Mesodermal cell (in vitro differentiated cells): ENCODE data around the gene HOXA4.
A peak's percentile ranks its signal among the peaks of the same experiment; 100 is the strongest.

ENCODE experiments used
- H3K27ac ChIP-seq: 2 replicates; pipeline ENCODE4 v1.7.0; 2013; ENCODE audit warnings: mild to moderate bottlenecking, low read depth, low read length, moderate library complexity; ENCODE audit not compliant: severe bottlenecking
- H3K36me3 ChIP-seq: 2 replicates; pipeline ENCODE4 v1.7.1; 2013; ENCODE audit warnings: mild to moderate bottlenecking, low read length, moderate library complexity; ENCODE audit not compliant: control insufficient read depth, insufficient read depth
- H3K4me1 ChIP-seq: one replicate; pipeline ENCODE4 v1.7.1; 2013; ENCODE audit warnings: mild to moderate bottlenecking, low read length; ENCODE audit not compliant: insufficient read depth, control insufficient read depth, poor library complexity, severe bottlenecking
- H3K4me3 ChIP-seq: 2 replicates; pipeline ENCODE4 v1.7.0; 2013; ENCODE audit warnings: low read length, control low read depth, mild to moderate bottlenecking; ENCODE audit not compliant: insufficient read depth, poor library complexity, severe bottlenecking; ENCODE audit errors: extremely low read depth
- H3K9me3 ChIP-seq: 2 replicates; pipeline ENCODE4 v1.7.1; 2013; ENCODE audit warnings: mild to moderate bottlenecking, low read length, moderate library complexity; ENCODE audit not compliant: control insufficient read depth
- WGBS, 2 experiments: methylation state at CpG; one replicate each; pipeline ENCODE4 v1.1.5; 2013; ENCODE audit warnings: missing lambda C conversion rate in 2 of 2; ENCODE audit not compliant: insufficient coverage in 2 of 2; 5-methylcytosine and 5-hydroxymethylcytosine counted together

HOXA4 gene

GRCh38 chr7:27173956-27174873 lies 43.7 kb upstream of the HOXA4 start, which contains the start of gene HOXA10:
HOXA10 (minus strand) TSS chr7:27174320; CDS start chr7:27174306, 14 bp downstream.
- Histone ChIP-seq H3K9me3 (no peaks in the 10 kb centered on the region), H3K4me3 (peak within 1 kb of the TSS; percentile 26), H3K36me3 (no peaks in the 10 kb centered on the region), H3K27ac (no peak within 1 kb of the TSS), H3K4me1 (peaks cover 3% of the 10 kb centered on the region)
- WGBS, 2 experiments, result 4 to 7% methylated on average over 58 to 63 of the region's 82 CpGs

- 1% methylated on average over 26 to 47 of the region's 59 CpGs for WGBS, 2 experiments
- Histone ChIP-seq H3K4me3 (peak overlapping the region; percentile 26), H3K36me3 (no peaks in the 10 kb centered on the region), H3K9me3 (no peaks in the 10 kb centered on the region), H3K27ac (no peak overlapping the region), H3K4me1 (peaks cover 3% of the 10 kb centered on the region)
Measured at GRCh38 chr7:27173511-27173955, 43.0 kb upstream of the HOXA4 start.

- peaks cover 3% of the 10 kb centered on the region for H3K4me1 ChIP-seq
- 1 to 2% methylated on average over 36 to 48 of the region's 58 CpGs for WGBS, 2 experiments
- H3K27ac ChIP-seq, result peak overlapping the region; percentile 29
- no peaks in the 10 kb centered on the region for H3K36me3 ChIP-seq
- H3K9me3 ChIP-seq, result no peaks in the 10 kb centered on the region
- H3K4me3 ChIP-seq, result peak overlapping the region; percentile 26
Measured at GRCh38 chr7:27172823-27173510, 42.4 kb upstream of the HOXA4 start.

- Histone ChIP-seq H3K27ac (peak overlapping the region; percentile 29), H3K4me1 (peaks cover 3% of the 10 kb centered on the region), H3K4me3 (no peak overlapping the region), H3K9me3 (no peaks in the 10 kb centered on the region), H3K36me3 (no peaks in the 10 kb centered on the region)
- WGBS, 2 experiments, result 5 to 7% methylated on average over 10 of the region's 10 CpGs
Measured at GRCh38 chr7:27172315-27172774, 41.8 kb upstream of the HOXA4 start.

GRCh38 chr7:27171637-27172314 lies 41.2 kb upstream of the HOXA4 start:
- H3K4me1 ChIP-seq, result peaks cover 4% of the 10 kb centered on the region
- no peak overlapping the region for H3K27ac ChIP-seq

GRCh38 chr7:27171325-27171636 lies 40.7 kb upstream of the HOXA4 start:
- Histone ChIP-seq H3K4me3 (no peak overlapping the region), H3K4me1 (peaks cover 5% of the 10 kb centered on the region), H3K27ac (no peak overlapping the region), H3K9me3 (no peaks in the 10 kb centered on the region), H3K36me3 (no peaks in the 10 kb centered on the region)
- WGBS, 2 experiments, result 0% methylated on average over 6 to 7 of the region's 8 CpGs

More at GRCh38 chr7:27171637-27172314, 41.2 kb upstream of the HOXA4 start:
- H3K36me3 ChIP-seq, result no peaks in the 10 kb centered on the region
- no peaks in the 10 kb centered on the region for H3K9me3 ChIP-seq
- H3K4me3 ChIP-seq, result peak overlapping the region; percentile 2
- 3 to 5% methylated on average over 27 to 29 of the region's 30 CpGs for WGBS, 2 experiments

GRCh38 chr7:27170426-27171324 lies 40.1 kb upstream of the HOXA4 start:
- 6 to 30% methylated on average over 2 to 3 of the region's 11 CpGs for WGBS, 2 experiments
- Histone ChIP-seq H3K4me1 (peaks cover 5% of the 10 kb centered on the region), H3K4me3 (peak overlapping the region; percentile 23), H3K36me3 (no peaks in the 10 kb centered on the region), H3K9me3 (no peaks in the 10 kb centered on the region), H3K27ac (no peak overlapping the region)

GRCh38 chr7:27169658-27170425 lies 39.3 kb upstream of the HOXA4 start:
- Histone ChIP-seq H3K4me3 (peak overlapping the region; percentile 23), H3K4me1 (peaks cover 5% of the 10 kb centered on the region), H3K27ac (no peak overlapping the region), H3K36me3 (no peaks in the 10 kb centered on the region), H3K9me3 (no peaks in the 10 kb centered on the region)
- 1 to 2% methylated on average over 25 to 26 of the region's 46 CpGs for WGBS, 2 experiments

GRCh38 chr7:27168265-27168947 lies 37.8 kb upstream of the HOXA4 start:
- no peaks in the 10 kb centered on the region for H3K9me3 ChIP-seq
- no peaks in the 10 kb centered on the region for H3K36me3 ChIP-seq
- peaks cover 2% of the 10 kb centered on the region for H3K4me1 ChIP-seq
- H3K27ac ChIP-seq, result no peak overlapping the region
- 6% methylated on average over 21 to 25 of the region's 25 CpGs for WGBS, 2 experiments
- peak overlapping the region; percentile 14 for H3K4me3 ChIP-seq
